GM19023 (cell line): Measurements from ENCODE around the gene MYH7.
"Not testable (repeated sequence)": the region's sequence is repeated elsewhere in the genome, so short reads cannot be mapped to it uniquely, and the experiment has no call there.

Experiments
- ATAC-seq: cut with Tn5 transposase; IDR thresholded peaks from one replicate; pipeline ENCODE4 v1.9.1; 2021; ENCODE audit warnings: mild to moderate bottlenecking, moderate library complexity; ENCODE audit not compliant: unreplicated experiment

Gene MYH7

GRCh38 chr14:23408307-23408630 is 27.2 kb downstream of the MYH7 start:
- no peak for ATAC-seq

GRCh38 chr14:23407516-23408306 is 27.7 kb downstream of the MYH7 start, which contains the start of gene MYH6:
MYH6 (minus strand) TSS chr14:23408273; CDS start chr14:23407223, 1,050 bp downstream.
- ATAC-seq, result no peak

- no peak for ATAC-seq
Observed at GRCh38 chr14:23406725-23407355, 28.6 kb downstream of the MYH7 start.

- ATAC-seq, result no peak
Observed at GRCh38 chr14:23406244-23406643, 29.2 kb downstream of the MYH7 start.

GRCh38 chr14:23405516-23406025 is 29.9 kb downstream of the MYH7 start:
- no peak for ATAC-seq

GRCh38 chr14:23405096-23405495 is 30.4 kb downstream of the MYH7 start:
- no peak for ATAC-seq

- no peak for ATAC-seq
Observed at GRCh38 chr14:23404331-23404900, 31.0 kb downstream of the MYH7 start.

GRCh38 chr14:23403908-23404307 is 31.6 kb downstream of the MYH7 start:
- no peak for ATAC-seq

GRCh38 chr14:23403139-23403438 is 32.4 kb downstream of the MYH7 start:
- no peak for ATAC-seq

- no peak for ATAC-seq
Observed at GRCh38 chr14:23402296-23403138, 32.9 kb downstream of the MYH7 start.

- ATAC-seq, result no peak
Observed at GRCh38 chr14:23401291-23401690, 34.2 kb downstream of the MYH7 start.

- not testable (repeated sequence) for ATAC-seq
Observed at GRCh38 chr14:23400496-23401149, 34.8 kb downstream of the MYH7 start.

GRCh38 chr14:23399591-23399990 is 35.9 kb downstream of the MYH7 start:
- no peak for ATAC-seq

- no peak for ATAC-seq
Observed at GRCh38 chr14:23399136-23399535, 36.3 kb downstream of the MYH7 start.

- ATAC-seq, result no peak
Observed at GRCh38 chr14:23398348-23398747, 37.1 kb downstream of the MYH7 start.

- ATAC-seq, result no peak
Observed at GRCh38 chr14:23396781-23397407, 38.6 kb downstream of the MYH7 start.

GRCh38 chr14:23396126-23396525 is 39.3 kb downstream of the MYH7 start:
- no peak for ATAC-seq

GRCh38 chr14:23392613-23393012 is 42.8 kb downstream of the MYH7 start:
- no peak for ATAC-seq

GRCh38 chr14:23389871-23390270 is 45.6 kb downstream of the MYH7 start:
- not testable (repeated sequence) for ATAC-seq

GRCh38 chr14:23389396-23389795 is 46.1 kb downstream of the MYH7 start:
- ATAC-seq, result no peak
